Measurements from ENCODE around the gene PFKFB2.

PFKFB2 gene

DNA sequence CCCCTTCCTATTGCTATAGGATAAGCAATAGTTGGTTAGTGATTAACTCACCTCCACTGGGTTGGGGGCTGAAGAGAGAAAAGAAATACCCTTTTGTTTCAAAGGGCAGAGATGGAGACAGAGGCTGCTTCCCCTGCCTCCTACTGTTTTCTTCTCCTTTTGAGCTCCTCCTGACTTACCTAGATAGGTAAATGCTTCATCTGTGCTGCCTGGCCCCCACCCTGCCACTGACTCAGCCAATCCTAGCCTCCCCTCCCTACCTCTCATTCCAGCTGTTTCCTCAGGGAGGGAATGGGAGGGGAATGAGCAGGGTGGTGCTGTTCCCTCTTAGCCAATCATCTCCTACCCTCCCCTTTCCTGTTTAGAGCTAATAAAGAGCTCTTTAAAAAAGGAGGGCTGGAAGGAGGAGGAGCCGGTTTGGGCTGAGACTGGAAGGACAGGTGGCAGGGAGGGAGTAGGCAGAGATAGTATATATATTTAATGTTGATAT is 20.5 kb upstream of the PFKFB2 start, which contains the start of gene C1orf116:
Gene C1orf116, minus strand, starts transcription at position 229 of the 490 bp plus-strand sequence. CDS start 5,158 bp downstream, outside the sequence.
- Histone ChIP-seq H3K4me1 (no peaks in the 10 kb centered on the region), H3K36me3 (no peaks in the 10 kb centered on the region), H3K27ac (no peak within 1 kb of the TSS), H3K4me3 (no peak within 1 kb of the TSS), H3K9me3 (no peaks in the 10 kb centered on the region), H3K27me3 (peaks cover 0 to 5% of the 10 kb centered on the region in 2 donors)
- TF ChIP-seq, protein P1, sequence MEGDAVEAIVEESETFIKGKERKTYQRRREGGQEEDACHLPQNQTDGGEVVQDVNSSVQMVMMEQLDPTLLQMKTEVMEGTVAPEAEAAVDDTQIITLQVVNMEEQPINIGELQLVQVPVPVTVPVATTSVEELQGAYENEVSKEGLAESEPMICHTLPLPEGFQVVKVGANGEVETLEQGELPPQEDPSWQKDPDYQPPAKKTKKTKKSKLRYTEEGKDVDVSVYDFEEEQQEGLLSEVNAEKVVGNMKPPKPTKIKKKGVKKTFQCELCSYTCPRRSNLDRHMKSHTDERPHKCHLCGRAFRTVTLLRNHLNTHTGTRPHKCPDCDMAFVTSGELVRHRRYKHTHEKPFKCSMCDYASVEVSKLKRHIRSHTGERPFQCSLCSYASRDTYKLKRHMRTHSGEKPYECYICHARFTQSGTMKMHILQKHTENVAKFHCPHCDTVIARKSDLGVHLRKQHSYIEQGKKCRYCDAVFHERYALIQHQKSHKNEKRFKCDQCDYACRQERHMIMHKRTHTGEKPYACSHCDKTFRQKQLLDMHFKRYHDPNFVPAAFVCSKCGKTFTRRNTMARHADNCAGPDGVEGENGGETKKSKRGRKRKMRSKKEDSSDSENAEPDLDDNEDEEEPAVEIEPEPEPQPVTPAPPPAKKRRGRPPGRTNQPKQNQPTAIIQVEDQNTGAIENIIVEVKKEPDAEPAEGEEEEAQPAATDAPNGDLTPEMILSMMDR (IDR thresholded peaks at IDR 0.05) = no peak
- no peak for DNase-seq
- intact Hi-C loops (cut with DNase I; ENCODE audit: low total_unique reads) = no loop called here

DNA sequence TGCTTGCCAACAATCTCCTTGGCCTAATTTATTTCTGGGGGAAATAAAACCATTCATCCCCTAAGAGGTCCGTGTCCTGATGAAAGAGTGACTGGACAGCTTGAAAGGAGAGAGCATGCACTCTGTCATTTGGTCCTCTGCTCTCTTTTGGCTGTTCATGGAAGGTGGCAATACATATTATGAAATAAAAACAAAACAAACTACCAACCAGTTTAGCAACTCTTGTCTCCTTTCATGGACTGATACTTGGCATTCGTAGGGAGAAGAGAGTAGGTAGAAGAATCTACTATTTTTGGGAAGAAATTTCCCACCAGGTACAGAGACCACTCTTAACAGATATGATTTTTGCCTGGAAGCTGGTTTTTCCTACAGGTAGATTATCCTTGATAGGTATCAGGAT is 19.8 kb upstream of the PFKFB2 start:
- intact Hi-C loops (cut with DNase I; ENCODE audit: low total_unique reads) = no loop called here
- TF ChIP-seq, protein P1 (IDR thresholded peaks at IDR 0.05) = no peak
- no peak for DNase-seq

DNA sequence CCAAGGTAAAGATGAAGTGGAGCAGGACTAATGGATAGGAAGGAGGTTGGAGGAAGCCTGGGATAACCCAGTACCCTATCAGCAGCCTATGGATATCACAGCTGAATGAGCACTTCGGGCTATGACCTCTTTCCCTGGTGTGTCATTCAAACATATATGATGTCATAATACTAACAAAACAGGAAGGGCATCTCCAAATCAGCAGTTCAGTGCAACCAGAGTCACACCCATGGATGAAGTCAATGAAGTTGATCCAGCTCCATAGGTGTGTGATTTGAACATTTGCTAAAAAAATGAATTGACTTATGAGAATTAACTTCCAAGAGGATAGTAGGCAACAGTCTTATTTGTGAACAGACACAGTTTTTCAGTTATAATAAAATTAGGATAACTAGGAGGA is 18.9 kb upstream of the PFKFB2 start:
- Histone ChIP-seq H3K4me1 (no peaks in the 10 kb centered on the region), H3K9me3 (no peaks in the 10 kb centered on the region), H3K27ac (no peak overlapping the region), H3K27me3 (peaks cover 0 to 5% of the 10 kb centered on the region in 2 donors), H3K4me3 (no peak overlapping the region), H3K36me3 (no peaks in the 10 kb centered on the region)
- intact Hi-C loops (cut with DNase I; ENCODE audit: low total_unique reads) = no loop called here
- TF ChIP-seq, protein P1 (IDR thresholded peaks at IDR 0.05) = no peak
- no peak for DNase-seq

More for the DNA sequence above, 19.8 kb upstream of the PFKFB2 start:
- H3K4me1 ChIP-seq = no peaks in the 10 kb centered on the region
- no peak overlapping the region for H3K27ac ChIP-seq
- no peaks in the 10 kb centered on the region for H3K9me3 ChIP-seq
- H3K27me3 ChIP-seq = peaks cover 0 to 5% of the 10 kb centered on the region in 2 donors
- no peaks in the 10 kb centered on the region for H3K36me3 ChIP-seq
- no peak overlapping the region for H3K4me3 ChIP-seq

- no peak overlapping the region for H3K27ac ChIP-seq
- intact Hi-C loops (cut with DNase I; ENCODE audit: low total_unique reads) = no loop called here
- DNase-seq = no peak
- H3K27me3 ChIP-seq = peaks cover 0 to 5% of the 10 kb centered on the region in 2 donors
- H3K4me1 ChIP-seq = no peaks in the 10 kb centered on the region
- H3K4me3 ChIP-seq = no peak overlapping the region
- H3K36me3 ChIP-seq = no peaks in the 10 kb centered on the region
- TF ChIP-seq, protein P1 (IDR thresholded peaks at IDR 0.05) = no peak
- no peaks in the 10 kb centered on the region for H3K9me3 ChIP-seq
Measured at GRCh38 chr1:207034998-207035397, 18.1 kb upstream of the PFKFB2 start.

DNA sequence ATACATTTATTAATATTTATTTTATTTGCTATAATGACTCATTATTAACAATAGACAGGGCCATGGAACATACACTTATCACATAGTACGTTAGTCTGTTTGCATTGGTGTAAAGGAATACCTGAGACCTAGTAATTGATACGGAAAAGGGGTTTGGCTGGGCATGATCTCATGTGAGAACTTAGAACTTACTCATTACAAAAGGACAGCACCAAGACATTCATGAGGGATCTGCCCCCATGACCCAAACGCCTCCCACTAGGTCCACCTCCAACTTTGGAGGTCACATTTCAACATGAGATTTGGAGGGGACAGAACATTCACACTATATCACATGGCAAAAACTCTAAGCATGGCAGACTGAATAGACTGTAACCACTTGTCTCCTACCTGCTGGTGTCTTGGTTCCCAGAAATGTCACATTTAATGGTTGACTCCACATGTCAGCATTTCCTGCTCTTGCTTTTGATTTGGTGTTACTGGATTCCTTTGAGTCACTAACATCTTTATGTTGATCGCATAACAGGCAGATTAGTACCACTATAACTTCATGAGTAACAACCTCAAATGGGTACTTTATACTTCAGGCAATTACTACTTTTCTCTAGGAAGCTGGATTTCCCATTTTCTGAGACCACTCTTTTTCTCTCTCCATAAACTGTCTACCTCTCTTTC is 17.1 kb upstream of the PFKFB2 start:
- Histone ChIP-seq H3K9me3 (no peaks in the 10 kb centered on the region), H3K36me3 (no peaks in the 10 kb centered on the region), H3K27ac (no peak overlapping the region), H3K4me1 (no peaks in the 10 kb centered on the region), H3K4me3 (no peak overlapping the region), H3K27me3 (peaks cover 0 to 5% of the 10 kb centered on the region in 2 donors)
- intact Hi-C loops (cut with DNase I; ENCODE audit: low total_unique reads) = no loop called here
- TF ChIP-seq, protein P1 (IDR thresholded peaks at IDR 0.05) = no peak
- DNase-seq = no peak
